B cell (primary cell): Measurements from ENCODE around the gene LMX1B. TPM values are rescaled to one million over a fixed set of nuclear protein-coding genes. Genes with fewer than 3 reads are reported as not detected.

ENCODE experiments used
- ATAC-seq: fragments of 200-7000 bp; cut with Tn5 transposase; one replicate; pipeline ENCODE4 v1.10.0; 2021; ENCODE audit warnings: low read depth, mild to moderate bottlenecking, moderate number of reproducible peaks, moderate library complexity
- CTCF ChIA-PET: fragments of 350-600 bp; sonication (Branson Sonifier 250); formaldehyde crosslinking; loops from one replicate; lab custom pipeline; 2021; ENCODE audit warnings: antibody characterized with exemption, inconsistent platforms; lab: Charles Lee
- POLR2A ChIA-PET: fragments of 350-600 bp; sonication (Branson Sonifier 250); formaldehyde crosslinking; loops from one replicate; lab custom pipeline; 2021; ENCODE audit warnings: antibody characterized with exemption; lab: Charles Lee
- DNase-seq: peaks from one replicate; pipeline ENCODE4 v3.0.0; 2013
- H2AFZ ChIP-seq: 2 replicates; pipeline ENCODE4 v1.6.1; 2012; ENCODE audit warnings: mild to moderate bottlenecking, low read depth, low read length; ENCODE audit not compliant: insufficient read depth, poor library complexity, severe bottlenecking
- H3K27ac ChIP-seq, 2 donors: 1 replicate in 1 of 2; 2 replicates in 1 of 2; pipeline ENCODE4 v1.5.1; 2012 to 2013; ENCODE audit warnings: low read length in 2 of 2, mild to moderate bottlenecking in 2 of 2, moderate library complexity in 1 of 2
- H3K27me3 ChIP-seq, 4 experiments: fragments of 200-600 bp in 1 of 4; sonication (generic) in 1 of 4; replicated peaks in 1 of 4; 1 replicate in 2 of 4; 2 replicates in 2 of 4; pipeline versions ENCODE4 v1.6.1 to v1.7.0; 2013 to 2016; ENCODE audit warnings: low read length in 3 of 4, mild to moderate bottlenecking in 2 of 4, mixed read lengths in 1 of 4, moderate library complexity in 1 of 4; ENCODE audit not compliant: insufficient read depth in 4 of 4, control insufficient read depth in 3 of 4; ENCODE audit errors: control extremely low read depth in 1 of 4
- H3K36me3 ChIP-seq, 2 experiments: replicated peaks in 1 of 2; 1 replicate in 1 of 2; 2 replicates in 1 of 2; pipeline versions ENCODE4 v1.6.1 to v1.7.1; 2013; ENCODE audit warnings: low read length in 1 of 2; ENCODE audit not compliant: insufficient read depth in 2 of 2, control insufficient read depth in 1 of 2; ENCODE audit errors: control extremely low read depth in 1 of 2, extremely low read depth in 1 of 2
- H3K4me1 ChIP-seq, 2 donors: fragments of 200-600 bp in 1 of 2; sonication (generic) in 1 of 2; 1 replicate in 1 of 2; 2 replicates in 1 of 2; pipeline versions ENCODE4 v1.5.1 to v1.6.1; 2013 to 2017; ENCODE audit warnings: low read length in 2 of 2; ENCODE audit not compliant: control insufficient read depth in 2 of 2, insufficient read depth in 2 of 2
- H3K4me2 ChIP-seq: replicated peaks from 2 replicates; pipeline ENCODE3; 2012; ENCODE audit warnings: mild to moderate bottlenecking, low read depth, low read length; ENCODE audit not compliant: poor library complexity, severe bottlenecking
- H3K4me3 ChIP-seq, 5 experiments: fragments of 200-600 bp in 1 of 5; sonication (generic) in 1 of 5; 1 replicate in 3 of 5; 2 replicates in 2 of 5; pipeline versions ENCODE4 v1.5.1 to v1.7.0; 2011 to 2016; ENCODE audit warnings: low read length in 4 of 5, mild to moderate bottlenecking in 4 of 5, low read depth in 2 of 5, control low read depth in 1 of 5, moderate library complexity in 1 of 5; ENCODE audit not compliant: insufficient read depth in 1 of 5; ENCODE audit errors: control extremely low read depth in 1 of 5, extremely low read depth in 1 of 5
- H3K79me2 ChIP-seq: fragments of 200-600 bp; sonication (generic); one replicate; pipeline ENCODE4 v1.6.0; 2016; ENCODE audit warnings: low read length; ENCODE audit not compliant: control insufficient read depth, insufficient read depth
- H3K9ac ChIP-seq: fragments of 200-600 bp; sonication (generic); 2 replicates; pipeline ENCODE4 v1.6.1; 2017; ENCODE audit warnings: mild to moderate bottlenecking, low read length, moderate library complexity
- H3K9me3 ChIP-seq, 3 donors: one replicate each; pipeline versions ENCODE4 v1.6.1 to v1.7.1; 2013; ENCODE audit warnings: low read length in 2 of 3; ENCODE audit not compliant: control insufficient read depth in 2 of 3, insufficient read depth in 1 of 3; ENCODE audit errors: control extremely low read depth in 1 of 3
- H4K20me1 ChIP-seq: 2 replicates; pipeline ENCODE4 v1.6.0; 2012; ENCODE audit warnings: mild to moderate bottlenecking, low read length; ENCODE audit not compliant: insufficient read depth, control insufficient read depth, poor library complexity, severe bottlenecking
- H3K27ac Mint-ChIP-seq: one replicate; pipeline ENCODE4 v1.8.0; 2021; ENCODE audit warnings: mixed read lengths
- H3K27me3 Mint-ChIP-seq: one replicate; pipeline ENCODE4 v1.8.0; 2021; ENCODE audit warnings: mixed read lengths
- H3K4me1 Mint-ChIP-seq: one replicate; pipeline ENCODE4 v1.8.0; 2021; ENCODE audit warnings: mixed read lengths
- H3K4me3 Mint-ChIP-seq: one replicate; pipeline ENCODE4 v1.8.0; 2021; ENCODE audit warnings: mixed read lengths
- H3K9me3 Mint-ChIP-seq: one replicate; pipeline ENCODE4 v1.8.0; 2022; ENCODE audit warnings: mixed read lengths; ENCODE audit not compliant: insufficient read depth
- CTCF ChIP-seq: fragments of 200-600 bp; IDR thresholded peaks from one replicate; pipeline ENCODE4 v1.8.0; 2022; ENCODE audit warnings: antibody characterized with exemption, mild to moderate bottlenecking
- EZH2 ChIP-seq: IDR thresholded peaks from 2 replicates; pipeline ENCODE4 v1.6.1; 2012; ENCODE audit warnings: borderline replicate concordance, low read depth, mild to moderate bottlenecking, moderate library complexity, low read length; ENCODE audit not compliant: insufficient read depth, poor library complexity, severe bottlenecking
- WGBS: methylation state at CpG from one replicate; pipeline ENCODE4 v1.1.5; 2013; ENCODE audit warnings: missing lambda C conversion rate; ENCODE audit not compliant: insufficient coverage; 5-methylcytosine and 5-hydroxymethylcytosine counted together
- intact Hi-C: fragments of 100-400 bp; cut with micrococcal nuclease; formaldehyde crosslinking; loops from one replicate; pipeline ENCODE4 v1.10.0; 2022
- polyA plus RNA-seq: library from polyadenylated mRNA; depleted of rRNA; stranded (reverse); fragments of >200 nt; gene quantifications from 2 replicates; pipeline ENCODE4 v1.2.3, GENCODE V29; 2012
- total RNA-seq, 2 donors: library from RNA; stranded (reverse); fragments of 120-200 nt in 1 of 2; gene quantifications; 1 replicate in 1 of 2; 2 replicates in 1 of 2; pipeline versions ENCODE4 v1.2.3 to v1.2.4, GENCODE V29; 2013 to 2022

Gene LMX1B
- total and polyA plus RNA-seq, 2 donors (not counting 1 experiment from before 2014, with no cell fraction given) = not detected

GRCh38 chr9:126698756-126699155 lies 85.0 kb downstream of the LMX1B start:
- DNase-seq (no peak), ATAC-seq (no peak)
- ChIA-PET CTCF (interaction anchor here (2.3 kb wide), 1 partner anchor 9 kb away, joined by 12 read pairs; no protein-coding TSS in a partner anchor), POLR2A (no interaction called here)
- no peak overlapping the region for H3K27ac Mint-ChIP-seq
- no peak overlapping the region for H3K4me3 ChIP-seq
- H3K27me3 Mint-ChIP-seq = peaks cover 27% of the 10 kb centered on the region
- no peak overlapping the region for H2AFZ ChIP-seq
- 79% methylated on average over 4 of the region's 5 CpGs for WGBS
- H3K9ac ChIP-seq = no peak overlapping the region
- no peaks in the 10 kb centered on the region for H3K79me2 ChIP-seq
- H3K9me3 ChIP-seq = no peaks in the 10 kb centered on the region
- no peak overlapping the region for H3K4me3 Mint-ChIP-seq
- no peaks in the 10 kb centered on the region for H4K20me1 ChIP-seq
- H3K27me3 ChIP-seq = peaks cover 0 to 17% (median 5%) of the 10 kb centered on the region in 4 experiments
- no peak overlapping the region for H3K27ac ChIP-seq
- no peak overlapping the region for H3K4me2 ChIP-seq
- no peaks in the 10 kb centered on the region for H3K9me3 Mint-ChIP-seq
- no peaks in the 10 kb centered on the region for H3K4me1 ChIP-seq
- intact Hi-C loops = no loop called here
- H3K36me3 ChIP-seq = no peaks in the 10 kb centered on the region
- TF ChIP-seq CTCF = no peak
- TF ChIP-seq EZH2 = no peak
- H3K4me1 Mint-ChIP-seq = no peaks in the 10 kb centered on the region

GRCh38 chr9:126699401-126699881 lies 85.7 kb downstream of the LMX1B start:
- H3K27me3 Mint-ChIP-seq = peaks cover 34% of the 10 kb centered on the region
- POLR2A ChIA-PET = no interaction called here

More at GRCh38 chr9:126699401-126699881, 85.7 kb downstream of the LMX1B start:
- peaks cover 0 to 24% (median 10%) of the 10 kb centered on the region in 4 experiments for H3K27me3 ChIP-seq
- H3K27ac Mint-ChIP-seq = no peak overlapping the region
- no peak overlapping the region for H3K9ac ChIP-seq
- no peak overlapping the region for H3K4me3 Mint-ChIP-seq
- H3K36me3 ChIP-seq = no peaks in the 10 kb centered on the region
- H4K20me1 ChIP-seq = no peaks in the 10 kb centered on the region
- H3K4me1 ChIP-seq = no peaks in the 10 kb centered on the region
- H3K4me3 ChIP-seq = no peak overlapping the region
- DNase-seq (no peak), ATAC-seq (no peak)
- intact Hi-C loops = no loop called here
- H3K79me2 ChIP-seq = no peaks in the 10 kb centered on the region
- TF ChIP-seq EZH2 (no peak), CTCF (no peak)
- no peaks in the 10 kb centered on the region for H3K4me1 Mint-ChIP-seq
- H3K4me2 ChIP-seq = no peak overlapping the region
- no peaks in the 10 kb centered on the region for H3K9me3 Mint-ChIP-seq
- H2AFZ ChIP-seq = no peak overlapping the region
- no peaks in the 10 kb centered on the region for H3K9me3 ChIP-seq
- CTCF ChIA-PET = interaction anchor here (2.3 to 12.9 kb wide), 2 partner anchors 10 to 82 kb away, joined by 12 to 680 read pairs; no protein-coding TSS in a partner anchor
- 83% methylated on average over 10 of the region's 10 CpGs for WGBS
- no peak overlapping the region for H3K27ac ChIP-seq
